ENCODE data around the gene RGS6.

DNA sequence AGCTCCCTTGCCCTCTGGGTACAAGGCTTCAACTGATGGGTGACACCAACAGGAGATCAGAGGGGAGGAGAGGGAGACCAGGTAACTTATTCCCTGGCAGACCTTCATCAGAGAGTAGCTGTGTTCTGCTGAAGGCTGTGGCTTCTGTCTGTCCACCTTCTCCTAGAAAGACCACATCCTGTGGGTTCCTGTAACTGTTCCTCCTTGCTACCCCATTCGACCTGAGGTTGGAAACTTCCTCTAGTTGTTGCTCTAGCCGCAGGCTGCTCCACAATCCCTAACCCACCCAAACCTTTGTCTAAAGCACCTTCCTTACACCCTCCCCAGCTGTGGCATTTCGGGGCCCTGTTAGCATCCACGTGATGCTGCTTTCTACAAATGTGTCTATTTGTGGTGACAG, 507.5 kb downstream of the RGS6 start:
- TF ChIP-seq, protein P1, sequence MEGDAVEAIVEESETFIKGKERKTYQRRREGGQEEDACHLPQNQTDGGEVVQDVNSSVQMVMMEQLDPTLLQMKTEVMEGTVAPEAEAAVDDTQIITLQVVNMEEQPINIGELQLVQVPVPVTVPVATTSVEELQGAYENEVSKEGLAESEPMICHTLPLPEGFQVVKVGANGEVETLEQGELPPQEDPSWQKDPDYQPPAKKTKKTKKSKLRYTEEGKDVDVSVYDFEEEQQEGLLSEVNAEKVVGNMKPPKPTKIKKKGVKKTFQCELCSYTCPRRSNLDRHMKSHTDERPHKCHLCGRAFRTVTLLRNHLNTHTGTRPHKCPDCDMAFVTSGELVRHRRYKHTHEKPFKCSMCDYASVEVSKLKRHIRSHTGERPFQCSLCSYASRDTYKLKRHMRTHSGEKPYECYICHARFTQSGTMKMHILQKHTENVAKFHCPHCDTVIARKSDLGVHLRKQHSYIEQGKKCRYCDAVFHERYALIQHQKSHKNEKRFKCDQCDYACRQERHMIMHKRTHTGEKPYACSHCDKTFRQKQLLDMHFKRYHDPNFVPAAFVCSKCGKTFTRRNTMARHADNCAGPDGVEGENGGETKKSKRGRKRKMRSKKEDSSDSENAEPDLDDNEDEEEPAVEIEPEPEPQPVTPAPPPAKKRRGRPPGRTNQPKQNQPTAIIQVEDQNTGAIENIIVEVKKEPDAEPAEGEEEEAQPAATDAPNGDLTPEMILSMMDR (IDR thresholded peaks at IDR 0.05) = no peak
- no peak for TF ChIP-seq POLR2A (IDR thresholded peaks at IDR 0.05)
